Esophagus squamous epithelium (tissue), 5 donors: ENCODE results near the gene DCANP1. TPM values are rescaled to one million over a fixed set of nuclear protein-coding genes. Genes with fewer than 3 reads are reported as not detected.

Experiments used
- DNase-seq: peaks from one replicate; lab custom pipeline; 2025; lab: John Stamatoyannopoulos, UW
- H3K27ac ChIP-seq, 4 donors: fragments of 200-600 bp; sonication (generic); one replicate each; pipeline ENCODE4 v1.5.1; 2016 to 2019; ENCODE audit warnings: mild to moderate bottlenecking in 1 of 4
- H3K27me3 ChIP-seq, 4 donors: fragments of 200-600 bp; sonication (generic); 1 replicate in 3 of 4; 2 replicates in 1 of 4; pipeline versions ENCODE4 v1.5.1 to v1.6.0; 2017 to 2021; ENCODE audit warnings: antibody characterized with exemption in 1 of 4
- H3K36me3 ChIP-seq, 3 donors: fragments of 200-600 bp; sonication (generic); one replicate each; pipeline ENCODE4 v1.5.1; 2016 to 2019
- H3K4me1 ChIP-seq, 3 donors: fragments of 200-600 bp; sonication (generic); one replicate each; pipeline ENCODE4 v1.5.1; 2017 to 2019
- H3K4me3 ChIP-seq, 4 donors: fragments of 200-600 bp; sonication (generic); 1 replicate in 3 of 4; 2 replicates in 1 of 4; pipeline ENCODE4 v1.5.1; 2016 to 2019; ENCODE audit warnings: mild to moderate bottlenecking in 2 of 4, moderate library complexity in 1 of 4
- H3K9me3 ChIP-seq, 3 donors: fragments of 200-600 bp; sonication (generic); one replicate each; pipeline ENCODE4 v1.5.1; 2016 to 2019
- CTCF ChIP-seq, 6 experiments: fragments of 450-650 bp in 4 of 6; fragments of 200-600 bp in 2 of 6; sonication (generic) in 2 of 6; IDR thresholded peaks; one replicate each; pipeline ENCODE4 v1.5.1; 2016 to 2019; ENCODE audit warnings: antibody characterized with exemption in 6 of 6, mild to moderate bottlenecking in 4 of 6, moderate library complexity in 4 of 6
- POLR2A ChIP-seq, 4 donors: fragments of 450-650 bp; IDR thresholded peaks; one replicate each; pipeline ENCODE4 v1.6.1; 2017; ENCODE audit warnings: antibody characterized with exemption in 4 of 4, mild to moderate bottlenecking in 4 of 4, moderate library complexity in 3 of 4
- WGBS, 2 donors: methylation state at CpG; one replicate each; pipeline ENCODE4 v1.1.5; 2018; 5-methylcytosine and 5-hydroxymethylcytosine counted together
- intact Hi-C: fragments of 100-400 bp; cut with DNase I; formaldehyde crosslinking; loops from one replicate; pipeline ENCODE4 v1.15.0; 2022
- total RNA-seq, 4 donors: library from RNA; depleted of rRNA; stranded (reverse); fragments of >200 nt; gene quantifications; one replicate each; pipeline ENCODE4 v1.1.0, GENCODE V29; 2016
- donor health status: DM: yes; HTN: yes; CAD: no.

Gene DCANP1
- total RNA-seq, 4 donors from 2014 or later: 0.44 to 0.57 TPM; not detected in 2

- peaks cover 0 to 61% (median 0%) of the 10 kb centered on the region in 4 donors for H3K27me3 ChIP-seq
- H3K9me3 ChIP-seq: no peaks in the 10 kb centered on the region
- no peak for TF ChIP-seq POLR2A (IDR thresholded peaks at IDR 0.05)
- TF ChIP-seq CTCF (IDR thresholded peaks at IDR 0.05): no peak
- H3K36me3 ChIP-seq: no peaks in the 10 kb centered on the region
- H3K4me1 ChIP-seq: peaks cover 3 to 15% (median 5%) of the 10 kb centered on the region in 3 donors
- DNase-seq: no peak
- H3K4me3 ChIP-seq: no peak overlapping the region
- 89% methylated on average over 3 to 11 of the region's 15 CpGs for WGBS, 2 donors
- intact Hi-C loops: loop anchor here (5.0 kb wide), 1 partner anchor 360 kb away; no protein-coding TSS in a partner anchor
- no peak overlapping the region for H3K27ac ChIP-seq
Measured at GRCh38 chr5:135467051-135467625, 20.0 kb upstream of the DCANP1 start.

GRCh38 chr5:135466178-135467050 lies 19.3 kb upstream of the DCANP1 start:
- no peaks in the 10 kb centered on the region for H3K36me3 ChIP-seq
- no peak overlapping the region for H3K27ac ChIP-seq
- peak overlapping the region in 2 of 4 donors; percentile 4 to 43 for H3K4me3 ChIP-seq
- H3K4me1 ChIP-seq: peaks cover 3 to 22% (median 5%) of the 10 kb centered on the region in 3 donors
- H3K9me3 ChIP-seq: no peaks in the 10 kb centered on the region
- TF ChIP-seq POLR2A (IDR thresholded peaks at IDR 0.05) (no peak), CTCF (IDR thresholded peaks at IDR 0.05) (peak; percentile 79 to 91 (median 88))
- H3K27me3 ChIP-seq: peaks cover 0 to 62% (median 0%) of the 10 kb centered on the region in 4 donors
- 0 to 47% methylated on average over 2 to 13 of the region's 43 CpGs for WGBS, 2 donors
- intact Hi-C loops: loop anchor here (5.0 kb wide), 1 partner anchor 361 kb away; no protein-coding TSS in a partner anchor
- no peak for DNase-seq

- Histone ChIP-seq H3K4me3 (no peak overlapping the region), H3K4me1 (peaks cover 3 to 22% (median 5%) of the 10 kb centered on the region in 3 donors), H3K36me3 (no peaks in the 10 kb centered on the region), H3K27ac (no peak overlapping the region), H3K27me3 (peaks cover 0 to 65% (median 0%) of the 10 kb centered on the region in 4 donors), H3K9me3 (no peaks in the 10 kb centered on the region)
- no peak for DNase-seq
- intact Hi-C loops: loop anchor here (5.0 kb wide), 1 partner anchor 362 kb away; no protein-coding TSS in a partner anchor
- WGBS, 2 donors: 67 to 77% methylated on average over 8 to 12 of the region's 12 CpGs
- TF ChIP-seq POLR2A (IDR thresholded peaks at IDR 0.05): no peak
- no peak for TF ChIP-seq CTCF (IDR thresholded peaks at IDR 0.05)
Measured at GRCh38 chr5:135465391-135466122, 18.4 kb upstream of the DCANP1 start.

- no peak for DNase-seq
- peaks cover 0 to 67% (median 0%) of the 10 kb centered on the region in 4 donors for H3K27me3 ChIP-seq
- H3K27ac ChIP-seq: no peak overlapping the region
- H3K9me3 ChIP-seq: no peaks in the 10 kb centered on the region
- H3K36me3 ChIP-seq: no peaks in the 10 kb centered on the region
- peaks cover 3 to 35% (median 12%) of the 10 kb centered on the region in 3 donors for H3K4me1 ChIP-seq
- intact Hi-C loops: no loop called here
- 4 to 13% methylated on average over 5 to 6 of the region's 6 CpGs for WGBS, 2 donors
- no peak overlapping the region for H3K4me3 ChIP-seq
- TF ChIP-seq CTCF (IDR thresholded peaks at IDR 0.05) (peak in 5 of 6 experiments; percentile 36 to 58 (median 39)), POLR2A (IDR thresholded peaks at IDR 0.05) (no peak)
Measured at GRCh38 chr5:135462304-135462703, 15.2 kb upstream of the DCANP1 start.
